GM12891 (cell line): ENCODE measurements around the gene EIF4G3.
"Not testable (repeated sequence)": the region's sequence is repeated elsewhere in the genome, so short reads cannot be mapped to it uniquely, and the experiment has no call there.

Experiments
- PAX5 ChIP-seq: IDR thresholded peaks from 2 replicates; pipeline ENCODE4 v1.6.1; 2011; ENCODE audit warnings: low read length, moderate library complexity, mild to moderate bottlenecking; ENCODE audit not compliant: insufficient read depth, severe bottlenecking
- POLR2A ChIP-seq: IDR thresholded peaks from 2 replicates; pipeline ENCODE4 v1.6.1; 2011; ENCODE audit warnings: low read depth, low read length, control low read depth
- POLR2AphosphoS5 ChIP-seq: IDR thresholded peaks from 2 replicates; pipeline ENCODE4 v1.6.1; 2011; ENCODE audit warnings: low read depth, low read length, control low read depth
- SPI1 ChIP-seq: IDR thresholded peaks from 2 replicates; pipeline ENCODE4 v1.6.1; 2011; ENCODE audit warnings: low read depth, low read length, control low read depth

- not testable (repeated sequence) for TF ChIP-seq POLR2A, POLR2AphosphoS5, SPI1, PAX5
Measured at GRCh38 chr1:21091053-21091690, 85.5 kb downstream of the EIF4G3 start.
